IMR-90 (cell line): ENCODE data around the gene POLR3A.

Source experiments
- BHLHE40 ChIP-seq: fragments of 150-350 bp; IDR thresholded peaks from 2 replicates; pipeline ENCODE4 v1.6.1; 2016; ENCODE audit warnings: mild to moderate bottlenecking, low read depth, low read length
- CEBPB ChIP-seq: IDR thresholded peaks from 2 replicates; pipeline ENCODE4 v1.6.1; 2012; ENCODE audit warnings: low read depth, low read length, improper control_type of control experiment
- CHD1 ChIP-seq: IDR thresholded peaks from 2 replicates; pipeline ENCODE4 v1.6.1; 2012; ENCODE audit warnings: low read depth, low read length, improper control_type of control experiment
- FOS ChIP-seq: fragments of 150-350 bp; IDR thresholded peaks from 2 replicates; pipeline ENCODE4 v1.6.1; 2016; ENCODE audit warnings: low read depth, low read length
- MAZ ChIP-seq: IDR thresholded peaks from 2 replicates; pipeline ENCODE4 v1.6.1; 2012; ENCODE audit warnings: low read depth, mild to moderate bottlenecking, low read length, improper control_type of control experiment, moderate library complexity, borderline replicate concordance
- MXI1 ChIP-seq: IDR thresholded peaks from 2 replicates; pipeline ENCODE4 v1.6.1; 2012; ENCODE audit warnings: low read depth, mild to moderate bottlenecking, low read length, moderate library complexity, borderline replicate concordance
- POLR2A ChIP-seq: IDR thresholded peaks from 2 replicates; pipeline ENCODE4 v1.6.1; 2012; ENCODE audit warnings: mild to moderate bottlenecking, low read depth, low read length
- RAD21 ChIP-seq: IDR thresholded peaks from 2 replicates; pipeline ENCODE4 v1.6.1; 2012; ENCODE audit warnings: low read length, improper control_type of control experiment
- RCOR1 ChIP-seq: IDR thresholded peaks from 2 replicates; pipeline ENCODE4 v1.6.1; 2012; ENCODE audit warnings: mild to moderate bottlenecking, low read length, improper control_type of control experiment; ENCODE audit not compliant: insufficient replicate concordance
- RFX5 ChIP-seq: IDR thresholded peaks from 2 replicates; pipeline ENCODE4 v1.8.0; 2012; ENCODE audit warnings: low read depth, mild to moderate bottlenecking, low read length, moderate library complexity
- SMC3 ChIP-seq: fragments of 150-350 bp; IDR thresholded peaks from 2 replicates; pipeline ENCODE4 v1.6.1; 2016; ENCODE audit warnings: low read depth, mild to moderate bottlenecking, antibody characterized with exemption, low read length, moderate library complexity
- TF ChIP-seq, protein P1 (sequence below): conservative IDR thresholded peaks from 2 replicates; pipeline ENCODE4 v1.5.1; 2012; ENCODE audit warnings: mild to moderate bottlenecking, low read depth, low read length, improper control_type of control experiment
- TF ChIP-seq, protein P2 (sequence below): fragments of 150-350 bp; IDR thresholded peaks from 2 replicates; pipeline ENCODE4 v1.6.1; 2017; ENCODE audit warnings: mild to moderate bottlenecking, antibody characterized with exemption, low read length, low read depth
- TF ChIP-seq, protein P3 (sequence below): fragments of 150-350 bp; IDR thresholded peaks from 2 replicates; pipeline ENCODE4 v1.6.1; 2016; ENCODE audit warnings: low read depth, mild to moderate bottlenecking, low read length, moderate library complexity, borderline replicate concordance

DNA sequence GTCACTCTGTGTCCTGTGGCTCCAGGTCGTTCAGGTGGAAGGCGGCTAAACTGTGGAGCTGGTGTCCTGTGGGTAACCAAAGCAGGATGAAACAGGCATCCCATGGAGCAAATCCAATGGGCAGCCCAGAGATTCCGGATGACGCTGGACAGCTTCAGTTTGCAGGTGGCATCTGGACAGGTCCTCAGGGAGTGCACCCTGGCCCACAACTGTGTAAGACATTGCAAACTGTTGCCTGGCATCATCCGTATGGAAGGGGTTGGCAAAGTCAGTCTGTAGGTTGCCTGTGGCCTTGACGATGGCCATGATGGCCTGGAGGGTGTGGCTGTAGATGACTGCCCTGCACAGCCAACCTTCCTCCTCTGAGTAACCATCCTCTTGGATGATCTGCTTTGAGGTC is 39.8 kb upstream of the POLR3A start:
- TF ChIP-seq, protein P1, sequence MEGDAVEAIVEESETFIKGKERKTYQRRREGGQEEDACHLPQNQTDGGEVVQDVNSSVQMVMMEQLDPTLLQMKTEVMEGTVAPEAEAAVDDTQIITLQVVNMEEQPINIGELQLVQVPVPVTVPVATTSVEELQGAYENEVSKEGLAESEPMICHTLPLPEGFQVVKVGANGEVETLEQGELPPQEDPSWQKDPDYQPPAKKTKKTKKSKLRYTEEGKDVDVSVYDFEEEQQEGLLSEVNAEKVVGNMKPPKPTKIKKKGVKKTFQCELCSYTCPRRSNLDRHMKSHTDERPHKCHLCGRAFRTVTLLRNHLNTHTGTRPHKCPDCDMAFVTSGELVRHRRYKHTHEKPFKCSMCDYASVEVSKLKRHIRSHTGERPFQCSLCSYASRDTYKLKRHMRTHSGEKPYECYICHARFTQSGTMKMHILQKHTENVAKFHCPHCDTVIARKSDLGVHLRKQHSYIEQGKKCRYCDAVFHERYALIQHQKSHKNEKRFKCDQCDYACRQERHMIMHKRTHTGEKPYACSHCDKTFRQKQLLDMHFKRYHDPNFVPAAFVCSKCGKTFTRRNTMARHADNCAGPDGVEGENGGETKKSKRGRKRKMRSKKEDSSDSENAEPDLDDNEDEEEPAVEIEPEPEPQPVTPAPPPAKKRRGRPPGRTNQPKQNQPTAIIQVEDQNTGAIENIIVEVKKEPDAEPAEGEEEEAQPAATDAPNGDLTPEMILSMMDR = no peak
- TF ChIP-seq POLR2A (no peak), MXI1 (no peak), RAD21 (no peak), RFX5 (no peak), SMC3 (no peak), CEBPB (no peak), MAZ (no peak), BHLHE40 (no peak), CHD1 (no peak), FOS (no peak), RCOR1 (no peak)
- TF ChIP-seq, protein P2, sequence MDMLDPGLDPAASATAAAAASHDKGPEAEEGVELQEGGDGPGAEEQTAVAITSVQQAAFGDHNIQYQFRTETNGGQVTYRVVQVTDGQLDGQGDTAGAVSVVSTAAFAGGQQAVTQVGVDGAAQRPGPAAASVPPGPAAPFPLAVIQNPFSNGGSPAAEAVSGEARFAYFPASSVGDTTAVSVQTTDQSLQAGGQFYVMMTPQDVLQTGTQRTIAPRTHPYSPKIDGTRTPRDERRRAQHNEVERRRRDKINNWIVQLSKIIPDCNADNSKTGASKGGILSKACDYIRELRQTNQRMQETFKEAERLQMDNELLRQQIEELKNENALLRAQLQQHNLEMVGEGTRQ = no peak
- TF ChIP-seq, protein P3, sequence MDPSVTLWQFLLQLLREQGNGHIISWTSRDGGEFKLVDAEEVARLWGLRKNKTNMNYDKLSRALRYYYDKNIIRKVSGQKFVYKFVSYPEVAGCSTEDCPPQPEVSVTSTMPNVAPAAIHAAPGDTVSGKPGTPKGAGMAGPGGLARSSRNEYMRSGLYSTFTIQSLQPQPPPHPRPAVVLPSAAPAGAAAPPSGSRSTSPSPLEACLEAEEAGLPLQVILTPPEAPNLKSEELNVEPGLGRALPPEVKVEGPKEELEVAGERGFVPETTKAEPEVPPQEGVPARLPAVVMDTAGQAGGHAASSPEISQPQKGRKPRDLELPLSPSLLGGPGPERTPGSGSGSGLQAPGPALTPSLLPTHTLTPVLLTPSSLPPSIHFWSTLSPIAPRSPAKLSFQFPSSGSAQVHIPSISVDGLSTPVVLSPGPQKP = no peak
